CD8-positive, alpha-beta memory T cell (primary cell): ENCODE results near the gene TSPAN10. TPM values are rescaled to one million over a fixed set of nuclear protein-coding genes. Genes with fewer than 3 reads are reported as not detected.

Source experiments
- CTCF ChIA-PET: fragments of 350-600 bp; sonication (Branson Sonifier 250); formaldehyde crosslinking; loops from one replicate; lab custom pipeline; 2021; ENCODE audit warnings: antibody characterized with exemption; lab: Charles Lee
- POLR2A ChIA-PET: fragments of 350-600 bp; sonication (Branson Sonifier 250); formaldehyde crosslinking; loops from one replicate; lab custom pipeline; 2021; ENCODE audit warnings: antibody characterized with exemption; lab: Charles Lee
- DNase-seq, 5 donors: peaks; one replicate each; pipeline versions ENCODE4 v3.0.0 to v3.0.0-alpha.2; 2020 to 2022; ENCODE audit warnings: mixed read lengths in 1 of 5
- H3K27ac ChIP-seq: one replicate; pipeline ENCODE4 v1.7.0; 2013; ENCODE audit warnings: low read depth, mild to moderate bottlenecking, low read length, moderate library complexity
- H3K27me3 ChIP-seq: 2 replicates; pipeline ENCODE4 v1.7.0; 2013; ENCODE audit warnings: low read length, mild to moderate bottlenecking; ENCODE audit not compliant: insufficient read depth, poor library complexity, severe bottlenecking
- H3K36me3 ChIP-seq: 2 replicates; pipeline ENCODE4 v1.7.0; 2013; ENCODE audit warnings: mild to moderate bottlenecking, low read length, moderate library complexity; ENCODE audit not compliant: insufficient read depth
- H3K4me1 ChIP-seq: 2 replicates; pipeline ENCODE4 v1.7.0; 2013; ENCODE audit warnings: mild to moderate bottlenecking, low read length, moderate library complexity; ENCODE audit not compliant: insufficient read depth
- H3K4me3 ChIP-seq: 2 replicates; pipeline ENCODE4 v1.7.0; 2013; ENCODE audit warnings: mild to moderate bottlenecking, low read length
- H3K9me3 ChIP-seq: 2 replicates; pipeline ENCODE4 v1.7.0; 2013; ENCODE audit warnings: mild to moderate bottlenecking, low read length
- H3K27ac Mint-ChIP-seq, 8 donors: one replicate each; pipeline ENCODE4 v1.8.0; 2020 to 2021; ENCODE audit warnings: mixed read lengths in 8 of 8, mild to moderate bottlenecking in 6 of 8, inconsistent platforms in 3 of 8, moderate library complexity in 3 of 8
- H3K27me3 Mint-ChIP-seq, 2 donors: one replicate each; pipeline ENCODE4 v1.8.0; 2020 to 2021; ENCODE audit warnings: mixed read lengths in 2 of 2, mild to moderate bottlenecking in 1 of 2, moderate library complexity in 1 of 2
- H3K36me3 Mint-ChIP-seq, 3 donors: one replicate each; pipeline ENCODE4 v1.8.0; 2020 to 2021; ENCODE audit warnings: mixed read lengths in 3 of 3, inconsistent platforms in 1 of 3, mild to moderate bottlenecking in 1 of 3
- H3K4me1 Mint-ChIP-seq, 3 donors: one replicate each; pipeline ENCODE4 v1.8.0; 2020 to 2021; ENCODE audit warnings: mixed read lengths in 3 of 3, inconsistent platforms in 1 of 3, mild to moderate bottlenecking in 1 of 3
- H3K4me3 Mint-ChIP-seq, 7 donors: one replicate each; pipeline ENCODE4 v1.8.0; 2020 to 2021; ENCODE audit warnings: mixed read lengths in 7 of 7, mild to moderate bottlenecking in 6 of 7, moderate library complexity in 4 of 7, inconsistent platforms in 2 of 7
- H3K9me3 Mint-ChIP-seq, 5 donors: one replicate each; pipeline ENCODE4 v1.8.0; 2020 to 2022; ENCODE audit warnings: mixed read lengths in 5 of 5, mild to moderate bottlenecking in 3 of 5, moderate library complexity in 2 of 5, inconsistent platforms in 1 of 5
- polyA plus RNA-seq: library from polyadenylated mRNA; unstranded; fragments of 300-500 nt; fragmentation: Illumina TruSeq; gene quantifications from one replicate; pipeline ENCODE4 v1.2.3, GENCODE V29; 2021
- total RNA-seq, 2 experiments: library from RNA; stranded (reverse); gene quantifications; one replicate each; pipeline ENCODE4 v1.2.3, GENCODE V29; 2021

Gene TSPAN10
- total and polyA plus RNA-seq, 3 experiments from 2014 or later = 0.31 to 0.49 (median 0.31) TPM

- H3K27me3 Mint-ChIP-seq = no peaks in the 10 kb centered on the region
- Histone ChIP-seq H3K4me1 (peaks cover 20% of the 10 kb centered on the region), H3K4me3 (no peak overlapping the region), H3K9me3 (no peaks in the 10 kb centered on the region), H3K27ac (no peak overlapping the region), H3K36me3 (no peaks in the 10 kb centered on the region), H3K27me3 (no peaks in the 10 kb centered on the region)
- CTCF ChIA-PET = no interaction called here
- no peaks in the 10 kb centered on the region for H3K9me3 Mint-ChIP-seq
- no peak for DNase-seq
- H3K4me3 Mint-ChIP-seq = no peak overlapping the region
- peaks cover 6 to 13% (median 8%) of the 10 kb centered on the region in 3 donors for H3K4me1 Mint-ChIP-seq
- H3K27ac Mint-ChIP-seq = no peak overlapping the region
- no peaks in the 10 kb centered on the region for H3K36me3 Mint-ChIP-seq
- POLR2A ChIA-PET = no interaction called here
Measured at GRCh38 chr17:81659038-81659437, 22.0 kb downstream of the TSPAN10 start.

- H3K36me3 Mint-ChIP-seq = peaks cover 0 to 3% (median 0%) of the 10 kb centered on the region in 3 donors
- Histone ChIP-seq H3K9me3 (no peaks in the 10 kb centered on the region), H3K36me3 (no peaks in the 10 kb centered on the region), H3K27ac (no peak overlapping the region), H3K4me1 (peaks cover 34% of the 10 kb centered on the region), H3K27me3 (no peaks in the 10 kb centered on the region), H3K4me3 (no peak overlapping the region)
- no peak for DNase-seq
- peak overlapping the region in 1 of 8 donors; percentile 87 for H3K27ac Mint-ChIP-seq
- H3K9me3 Mint-ChIP-seq = no peaks in the 10 kb centered on the region
- ChIA-PET CTCF (no interaction called here), POLR2A (no interaction called here)
- peak overlapping the region in 1 of 7 donors; percentile 36 for H3K4me3 Mint-ChIP-seq
- no peaks in the 10 kb centered on the region for H3K27me3 Mint-ChIP-seq
- peaks cover 8 to 19% (median 18%) of the 10 kb centered on the region in 3 donors for H3K4me1 Mint-ChIP-seq
Measured at GRCh38 chr17:81660441-81660840, 23.4 kb downstream of the TSPAN10 start.

- H3K36me3 Mint-ChIP-seq = peaks cover 0 to 13% (median 2%) of the 10 kb centered on the region in 3 donors
- peaks cover 40% of the 10 kb centered on the region for H3K4me1 ChIP-seq
- H3K9me3 ChIP-seq = no peaks in the 10 kb centered on the region
- H3K4me3 ChIP-seq = no peak overlapping the region
- no peak overlapping the region for H3K27ac ChIP-seq
- no peaks in the 10 kb centered on the region for H3K27me3 Mint-ChIP-seq
- H3K27me3 ChIP-seq = no peaks in the 10 kb centered on the region
- ChIA-PET POLR2A (no interaction called here), CTCF (no interaction called here)
- H3K9me3 Mint-ChIP-seq = no peaks in the 10 kb centered on the region
- H3K36me3 ChIP-seq = no peaks in the 10 kb centered on the region
- no peak for DNase-seq
- peak overlapping the region in 2 of 8 donors; percentile 7 to 85 for H3K27ac Mint-ChIP-seq
- H3K4me3 Mint-ChIP-seq = no peak overlapping the region
- peaks cover 17 to 33% (median 32%) of the 10 kb centered on the region in 3 donors for H3K4me1 Mint-ChIP-seq
Measured at GRCh38 chr17:81662002-81662401, 25.0 kb downstream of the TSPAN10 start.

GRCh38 chr17:81664051-81664470, 27.1 kb downstream of the TSPAN10 start:
- peaks cover 0 to 27% (median 6%) of the 10 kb centered on the region in 3 donors for H3K36me3 Mint-ChIP-seq
- CTCF ChIA-PET = no interaction called here

GRCh38 chr17:81665205-81666091, 28.5 kb downstream of the TSPAN10 start:
- Mint-ChIP-seq H3K27ac (peak overlapping the region; percentile 86 to 98 (median 96)), H3K4me3 (peak overlapping the region; percentile 93 to 99 (median 94)), H3K4me1 (peaks cover 27 to 49% (median 41%) of the 10 kb centered on the region in 3 donors), H3K36me3 (peaks cover 0 to 36% (median 6%) of the 10 kb centered on the region in 3 donors), H3K9me3 (no peaks in the 10 kb centered on the region), H3K27me3 (no peaks in the 10 kb centered on the region)
- H3K27ac ChIP-seq = peak overlapping the region; percentile 81
- peak overlapping the region; percentile 76 for H3K4me3 ChIP-seq
- H3K27me3 ChIP-seq = no peaks in the 10 kb centered on the region
- POLR2A ChIA-PET = interaction anchor here (1.0 to 1.3 kb wide), 2 partner anchors 18 to 37 kb away, joined by 4 to 6 read pairs; partner anchors contain the start of genes ARL16 and HGS
- H3K9me3 ChIP-seq = no peaks in the 10 kb centered on the region
- peaks cover 54% of the 10 kb centered on the region for H3K4me1 ChIP-seq
- peaks cover 9% of the 10 kb centered on the region for H3K36me3 ChIP-seq
- CTCF ChIA-PET = no interaction called here
- DNase-seq = peak in 2 of 5 donors; percentile 16 to 55

More at GRCh38 chr17:81664051-81664470, 27.1 kb downstream of the TSPAN10 start:
- no peaks in the 10 kb centered on the region for H3K9me3 ChIP-seq
- Mint-ChIP-seq H3K4me3 (peak overlapping the region in 3 of 7 donors; percentile 37 to 47 (median 45)), H3K27ac (peak overlapping the region in 2 of 8 donors; percentile 43 to 96), H3K4me1 (peaks cover 27 to 49% (median 41%) of the 10 kb centered on the region in 3 donors), H3K27me3 (no peaks in the 10 kb centered on the region), H3K9me3 (no peaks in the 10 kb centered on the region)
- H3K27me3 ChIP-seq = no peaks in the 10 kb centered on the region
- H3K27ac ChIP-seq = peak overlapping the region; percentile 21
- no peaks in the 10 kb centered on the region for H3K36me3 ChIP-seq
- peaks cover 54% of the 10 kb centered on the region for H3K4me1 ChIP-seq
- POLR2A ChIA-PET = interaction anchor here (1.1 kb wide), 1 partner anchor 19 kb away, joined by 3 read pairs; the partner anchor contains the start of genes ARL16 and HGS
- no peak overlapping the region for H3K4me3 ChIP-seq
- no peak for DNase-seq

GRCh38 chr17:81666092-81666341, 29.0 kb downstream of the TSPAN10 start:
- CTCF ChIA-PET = no interaction called here
- peak overlapping the region; percentile 76 for H3K4me3 ChIP-seq
- peaks cover 54% of the 10 kb centered on the region for H3K4me1 ChIP-seq
- H3K9me3 ChIP-seq = no peaks in the 10 kb centered on the region
- Mint-ChIP-seq H3K4me1 (peaks cover 27 to 49% (median 41%) of the 10 kb centered on the region in 3 donors), H3K27me3 (no peaks in the 10 kb centered on the region), H3K4me3 (peak overlapping the region; percentile 93 to 99 (median 94)), H3K27ac (peak overlapping the region; percentile 86 to 98 (median 96)), H3K36me3 (peaks cover 0 to 38% (median 6%) of the 10 kb centered on the region in 3 donors), H3K9me3 (no peaks in the 10 kb centered on the region)
- POLR2A ChIA-PET = interaction anchor here (0.7 to 1.0 kb wide), 4 partner anchors 11 to 878 kb away, joined by 3 to 9 read pairs (median 4); partner anchors contain the start of genes ARL16 and HGS
- peak overlapping the region; percentile 81 for H3K27ac ChIP-seq
- peaks cover 10% of the 10 kb centered on the region for H3K36me3 ChIP-seq
- peak in 1 of 5 donors; percentile 10 for DNase-seq
- H3K27me3 ChIP-seq = no peaks in the 10 kb centered on the region

GRCh38 chr17:81666342-81667191, 29.6 kb downstream of the TSPAN10 start, which contains the start of the genes CCDC137 and OXLD1:
TSS of gene CCDC137 (plus strand) at chr17:81666737. CDS start at chr17:81666767, 30 bp downstream.
TSS of gene OXLD1 (minus strand) at chr17:81666605. CDS start at chr17:81666577, 28 bp downstream.
- no peaks in the 10 kb centered on the region for H3K27me3 ChIP-seq
- peak; percentile 89 to 94 (median 90) for DNase-seq
- peaks cover 54% of the 10 kb centered on the region for H3K4me1 ChIP-seq
- Mint-ChIP-seq H3K36me3 (peaks cover 0 to 44% (median 6%) of the 10 kb centered on the region in 3 donors), H3K27ac (peak within 1 kb of the TSS; percentile 86 to 98 (median 96)), H3K4me3 (peak within 1 kb of the TSS; percentile 93 to 99 (median 94)), H3K9me3 (no peaks in the 10 kb centered on the region), H3K27me3 (no peaks in the 10 kb centered on the region), H3K4me1 (peaks cover 27 to 49% (median 41%) of the 10 kb centered on the region in 3 donors)
- H3K36me3 ChIP-seq = peaks cover 16% of the 10 kb centered on the region
- peak within 1 kb of the TSS; percentile 76 for H3K4me3 ChIP-seq
- H3K9me3 ChIP-seq = no peaks in the 10 kb centered on the region
- H3K27ac ChIP-seq = peak within 1 kb of the TSS; percentile 81
- ChIA-PET POLR2A (interaction anchor here (0.7 to 1.0 kb wide), 3 partner anchors 11 to 878 kb away, joined by 3 to 9 read pairs (median 4); partner anchors contain the start of genes ARL16 and HGS), CTCF (interaction anchor here (1.2 kb wide), 1 partner anchor 18 kb away, joined by 3 read pairs; no protein-coding TSS in a partner anchor)
